ENCODE results near the gene GAB3.
A peak's percentile ranks its signal among the peaks of the same experiment; 100 is the strongest.

Gene GAB3

GRCh38 chrX:154714925-154715324 is 36.0 kb downstream of the GAB3 start:
- DNase-seq (ENCODE audit: insufficient read length, low spot score) (peak; percentile 13), FAIRE-seq (no peak)
- TF ChIP-seq, protein P1, sequence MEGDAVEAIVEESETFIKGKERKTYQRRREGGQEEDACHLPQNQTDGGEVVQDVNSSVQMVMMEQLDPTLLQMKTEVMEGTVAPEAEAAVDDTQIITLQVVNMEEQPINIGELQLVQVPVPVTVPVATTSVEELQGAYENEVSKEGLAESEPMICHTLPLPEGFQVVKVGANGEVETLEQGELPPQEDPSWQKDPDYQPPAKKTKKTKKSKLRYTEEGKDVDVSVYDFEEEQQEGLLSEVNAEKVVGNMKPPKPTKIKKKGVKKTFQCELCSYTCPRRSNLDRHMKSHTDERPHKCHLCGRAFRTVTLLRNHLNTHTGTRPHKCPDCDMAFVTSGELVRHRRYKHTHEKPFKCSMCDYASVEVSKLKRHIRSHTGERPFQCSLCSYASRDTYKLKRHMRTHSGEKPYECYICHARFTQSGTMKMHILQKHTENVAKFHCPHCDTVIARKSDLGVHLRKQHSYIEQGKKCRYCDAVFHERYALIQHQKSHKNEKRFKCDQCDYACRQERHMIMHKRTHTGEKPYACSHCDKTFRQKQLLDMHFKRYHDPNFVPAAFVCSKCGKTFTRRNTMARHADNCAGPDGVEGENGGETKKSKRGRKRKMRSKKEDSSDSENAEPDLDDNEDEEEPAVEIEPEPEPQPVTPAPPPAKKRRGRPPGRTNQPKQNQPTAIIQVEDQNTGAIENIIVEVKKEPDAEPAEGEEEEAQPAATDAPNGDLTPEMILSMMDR (IDR thresholded peaks at IDR 0.05; ENCODE audit: insufficient read depth, missing control alignments): peak; percentile 55

- no peak for FAIRE-seq
- DNase-seq (ENCODE audit: insufficient read length, low spot score): no peak
- TF ChIP-seq, protein P1 (IDR thresholded peaks at IDR 0.05; ENCODE audit: insufficient read depth, missing control alignments): no peak
Observed at GRCh38 chrX:154712781-154713740, 37.8 kb downstream of the GAB3 start.

GRCh38 chrX:154711264-154711663 is 39.6 kb downstream of the GAB3 start:
- DNase-seq (ENCODE audit: insufficient read length, low spot score) (no peak), FAIRE-seq (no peak)
- TF ChIP-seq, protein P1 (IDR thresholded peaks at IDR 0.05; ENCODE audit: insufficient read depth, missing control alignments): no peak

GRCh38 chrX:154710309-154710708 is 40.6 kb downstream of the GAB3 start:
- TF ChIP-seq, protein P1 (IDR thresholded peaks at IDR 0.05; ENCODE audit: insufficient read depth, missing control alignments): no peak
- DNase-seq (ENCODE audit: insufficient read length, low spot score): no peak
- FAIRE-seq: no peak

DNA sequence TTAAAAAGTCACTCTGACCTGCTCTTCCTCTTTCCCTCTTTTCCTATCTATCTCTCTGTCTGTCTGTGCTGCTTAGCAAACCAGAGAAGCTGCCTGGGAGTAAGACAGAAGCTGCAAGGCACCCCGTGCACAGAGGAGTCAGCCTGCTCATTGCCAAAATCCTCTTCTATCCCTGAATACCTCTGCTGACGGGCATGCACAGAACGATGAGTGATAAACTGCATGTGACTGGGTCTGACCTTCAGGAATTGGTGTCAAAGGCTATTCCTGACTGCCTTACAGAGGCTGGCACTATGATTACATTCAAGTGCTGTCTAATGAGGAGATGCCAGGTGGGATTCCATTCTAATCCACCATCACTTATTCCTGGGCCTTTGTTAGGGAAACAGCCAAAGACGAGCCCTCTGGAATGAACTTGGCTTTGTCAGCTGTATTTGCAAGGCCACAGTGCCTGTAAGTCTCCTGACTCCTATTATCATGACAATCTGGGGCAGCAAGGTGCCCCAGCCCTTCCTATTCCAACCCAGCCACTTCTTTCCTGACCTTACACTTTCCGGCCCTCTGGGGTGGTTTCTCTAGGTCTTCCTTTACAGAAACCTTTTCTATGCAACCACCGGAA is 52.1 kb downstream of the GAB3 start:
- TF ChIP-seq, protein P1 (IDR thresholded peaks at IDR 0.05; ENCODE audit: insufficient read depth, missing control alignments): no peak
- no peak for FAIRE-seq
- DNase-seq (ENCODE audit: insufficient read length, low spot score): no peak

- no peak for FAIRE-seq
- TF ChIP-seq, protein P1 (IDR thresholded peaks at IDR 0.05; ENCODE audit: insufficient read depth, missing control alignments): no peak
- DNase-seq (ENCODE audit: insufficient read length, low spot score): no peak
Observed at GRCh38 chrX:154696676-154697045, 54.2 kb downstream of the GAB3 start.

Data from D721Med (cell line).